ENCODE measurements around the gene NEDD4L. TPM values are rescaled to one million over a fixed set of nuclear protein-coding genes. Genes with fewer than 3 reads are reported as not detected.
"Not testable (repeated sequence)": the region's sequence is repeated elsewhere in the genome, so short reads cannot be mapped to it uniquely, and the experiment has no call there.

Gene NEDD4L
- total RNA-seq, 1 donor from 2014 or later: 15.6 TPM

DNA sequence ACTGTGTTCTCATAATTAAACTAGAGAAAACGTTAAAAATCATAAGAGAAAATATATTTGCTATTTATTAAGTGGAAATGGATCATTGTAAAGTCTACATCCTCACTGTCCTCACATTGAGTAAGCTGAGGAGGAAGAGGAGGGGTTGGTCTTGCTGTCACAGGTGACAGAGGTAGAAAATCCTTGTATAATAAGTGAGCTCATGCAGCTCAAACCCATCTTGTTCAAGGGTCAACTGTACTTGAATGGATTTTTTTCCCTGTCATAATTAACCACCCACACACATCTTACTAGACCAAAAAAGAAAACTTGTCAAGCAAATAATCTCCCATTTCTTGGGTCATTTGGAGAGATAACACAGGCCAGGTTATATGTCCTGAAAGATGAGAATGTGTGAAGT lies 231.2 kb downstream of the NEDD4L start:
- Histone ChIP-seq H3K4me3 (no peak overlapping the region), H3K27ac (no peak overlapping the region), H3K27me3 (no peaks in the 10 kb centered on the region), H3K9me3 (no peaks in the 10 kb centered on the region), H3K4me1 (no peaks in the 10 kb centered on the region), H3K36me3 (no peaks in the 10 kb centered on the region)
- no peak for DNase-seq (ENCODE audit: low spot score in 2 of 2)
- TF ChIP-seq, protein P1, sequence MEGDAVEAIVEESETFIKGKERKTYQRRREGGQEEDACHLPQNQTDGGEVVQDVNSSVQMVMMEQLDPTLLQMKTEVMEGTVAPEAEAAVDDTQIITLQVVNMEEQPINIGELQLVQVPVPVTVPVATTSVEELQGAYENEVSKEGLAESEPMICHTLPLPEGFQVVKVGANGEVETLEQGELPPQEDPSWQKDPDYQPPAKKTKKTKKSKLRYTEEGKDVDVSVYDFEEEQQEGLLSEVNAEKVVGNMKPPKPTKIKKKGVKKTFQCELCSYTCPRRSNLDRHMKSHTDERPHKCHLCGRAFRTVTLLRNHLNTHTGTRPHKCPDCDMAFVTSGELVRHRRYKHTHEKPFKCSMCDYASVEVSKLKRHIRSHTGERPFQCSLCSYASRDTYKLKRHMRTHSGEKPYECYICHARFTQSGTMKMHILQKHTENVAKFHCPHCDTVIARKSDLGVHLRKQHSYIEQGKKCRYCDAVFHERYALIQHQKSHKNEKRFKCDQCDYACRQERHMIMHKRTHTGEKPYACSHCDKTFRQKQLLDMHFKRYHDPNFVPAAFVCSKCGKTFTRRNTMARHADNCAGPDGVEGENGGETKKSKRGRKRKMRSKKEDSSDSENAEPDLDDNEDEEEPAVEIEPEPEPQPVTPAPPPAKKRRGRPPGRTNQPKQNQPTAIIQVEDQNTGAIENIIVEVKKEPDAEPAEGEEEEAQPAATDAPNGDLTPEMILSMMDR (IDR thresholded peaks at IDR 0.05): no peak
- intact Hi-C loops (cut with DNase I): no loop called here

DNA sequence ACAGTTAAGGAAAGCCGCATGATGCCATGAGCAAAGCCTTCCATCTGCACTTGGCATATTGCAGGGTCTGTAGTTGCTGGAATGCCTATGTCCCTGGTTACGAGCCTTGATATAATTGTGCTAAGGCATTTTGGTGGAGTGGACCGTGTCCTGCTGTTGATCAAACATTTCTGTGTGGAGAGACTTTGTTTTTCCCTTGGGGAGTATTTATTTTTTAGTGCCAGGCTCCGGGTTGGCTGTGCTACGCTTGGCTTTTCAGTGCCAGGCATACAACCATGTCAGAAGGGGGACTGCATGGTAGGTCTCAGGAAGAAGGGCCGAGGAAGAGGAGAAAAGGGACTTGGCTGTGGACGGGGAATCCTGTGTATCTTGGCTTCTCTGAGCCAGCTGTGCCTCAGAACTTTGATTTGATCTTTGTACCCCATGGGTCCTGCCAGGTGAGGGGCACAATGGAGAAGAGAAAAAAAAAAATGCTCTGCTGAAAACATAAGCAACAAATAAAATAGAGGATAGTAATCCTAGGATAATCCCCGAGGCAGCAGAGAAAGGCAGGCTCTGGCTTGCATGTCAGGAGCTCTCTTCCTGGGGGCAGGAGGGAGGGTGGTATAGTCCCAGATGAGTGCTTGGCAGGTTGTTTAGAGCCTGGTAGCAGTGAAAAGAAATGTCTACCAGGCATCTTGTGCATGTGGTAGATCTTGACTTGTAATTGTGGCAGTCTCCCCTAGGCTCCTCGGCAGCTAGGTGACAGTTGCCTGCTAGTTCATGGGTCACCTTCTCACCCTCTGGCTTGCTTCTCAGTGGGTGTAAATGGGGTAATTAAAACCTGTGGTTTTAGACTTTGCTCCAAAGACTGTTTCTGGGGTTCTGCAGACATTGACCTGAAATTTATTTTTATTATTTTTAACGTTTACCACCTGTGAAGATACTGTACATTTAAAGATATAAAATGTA lies 233.0 kb downstream of the NEDD4L start:
- Histone ChIP-seq H3K9me3 (no peaks in the 10 kb centered on the region), H3K36me3 (no peaks in the 10 kb centered on the region), H3K27me3 (no peaks in the 10 kb centered on the region), H3K27ac (no peak overlapping the region), H3K4me3 (no peak overlapping the region), H3K4me1 (no peaks in the 10 kb centered on the region)
- intact Hi-C loops (cut with DNase I): no loop called here
- no peak for DNase-seq (ENCODE audit: low spot score in 2 of 2)
- TF ChIP-seq, protein P1 (IDR thresholded peaks at IDR 0.05): no peak

DNA sequence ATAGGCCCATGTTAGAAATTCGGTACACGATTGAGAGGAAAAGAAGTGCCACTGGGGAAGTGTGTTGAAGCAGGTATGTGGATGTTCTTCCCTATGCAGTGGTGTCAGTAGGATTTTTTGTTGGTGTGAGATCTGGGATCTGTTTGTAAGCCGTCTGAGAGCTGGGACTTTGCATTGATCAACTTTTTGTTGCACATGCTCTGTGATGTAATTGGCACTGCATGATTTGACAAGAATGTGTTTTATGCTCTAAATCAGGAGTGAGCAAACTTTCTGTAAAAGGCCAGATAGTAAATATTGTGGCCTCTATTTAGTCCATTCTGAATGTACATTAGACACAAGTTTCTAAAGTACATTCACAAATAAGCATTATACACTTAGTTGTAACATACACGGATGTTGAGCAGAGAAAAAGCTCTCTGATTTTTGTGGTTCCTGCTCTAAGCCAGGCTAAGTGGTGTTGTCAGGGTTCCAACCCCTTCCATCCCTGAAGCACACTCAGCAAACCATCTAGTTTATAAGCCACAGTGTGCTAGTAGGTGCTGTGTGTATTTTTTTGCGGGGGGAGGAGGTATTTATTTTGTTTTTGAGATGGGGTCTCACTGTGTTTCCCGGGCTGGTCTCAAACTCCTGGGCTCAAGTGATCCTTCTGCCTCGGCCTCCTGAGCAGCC lies 235.6 kb downstream of the NEDD4L start:
- DNase-seq (ENCODE audit: low spot score in 2 of 2): no peak
- Histone ChIP-seq H3K27ac (no peak overlapping the region), H3K4me1 (no peaks in the 10 kb centered on the region), H3K9me3 (no peaks in the 10 kb centered on the region), H3K4me3 (no peak overlapping the region), H3K36me3 (no peaks in the 10 kb centered on the region), H3K27me3 (no peaks in the 10 kb centered on the region)
- TF ChIP-seq, protein P1 (IDR thresholded peaks at IDR 0.05): no peak
- intact Hi-C loops (cut with DNase I): no loop called here

DNA sequence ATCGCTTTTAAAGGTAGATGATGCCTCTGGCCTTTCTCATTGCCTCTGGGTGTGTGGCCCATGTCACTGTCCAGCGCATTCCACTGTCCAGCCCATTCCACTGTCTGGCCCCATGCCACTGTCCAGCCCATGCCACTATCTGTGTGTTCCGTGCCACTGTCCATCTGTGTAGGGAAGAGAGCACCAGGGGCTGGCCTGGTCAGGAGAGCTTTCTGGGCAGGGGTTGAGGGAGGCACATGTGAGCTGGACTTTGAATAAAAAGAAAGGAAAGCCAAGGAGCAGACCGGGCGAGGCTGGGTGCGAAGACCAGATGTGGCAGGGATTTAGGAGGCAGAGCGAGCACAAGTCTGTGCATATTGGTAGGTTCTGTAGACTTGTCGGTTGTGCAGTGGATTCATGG lies 236.2 kb downstream of the NEDD4L start:
- no peaks in the 10 kb centered on the region for H3K4me1 ChIP-seq
- no peaks in the 10 kb centered on the region for H3K36me3 ChIP-seq
- no peak overlapping the region for H3K27ac ChIP-seq
- no peak overlapping the region for H3K4me3 ChIP-seq
- no peak for DNase-seq (ENCODE audit: low spot score in 2 of 2)
- H3K9me3 ChIP-seq: no peaks in the 10 kb centered on the region
- TF ChIP-seq, protein P1 (IDR thresholded peaks at IDR 0.05): no peak
- intact Hi-C loops (cut with DNase I): no loop called here
- H3K27me3 ChIP-seq: no peaks in the 10 kb centered on the region

DNA sequence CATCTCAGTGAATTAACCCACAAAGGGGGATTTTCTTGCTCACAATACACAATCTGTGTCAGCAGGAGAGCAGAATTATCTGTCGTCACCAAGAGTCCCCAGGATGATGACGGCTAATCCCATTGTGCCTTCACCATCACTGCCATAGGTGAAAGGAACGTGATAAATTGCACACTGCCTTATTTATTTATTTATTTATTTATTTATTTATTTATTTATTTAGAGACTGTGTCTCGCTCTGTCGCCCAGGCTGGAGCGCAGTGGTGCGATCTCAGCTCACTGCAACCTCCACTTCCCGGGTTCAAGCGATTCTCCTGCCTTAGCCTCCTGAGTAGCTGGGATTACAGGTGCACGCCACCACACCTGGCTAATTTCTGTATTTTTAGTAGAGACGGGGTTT lies 238.8 kb downstream of the NEDD4L start:
- H3K36me3 ChIP-seq; DNase-seq (ENCODE audit: low spot score in 2 of 2); intact Hi-C loops (cut with DNase I); H3K4me3 ChIP-seq; H3K4me1 ChIP-seq; H3K27me3 ChIP-seq; H3K9me3 ChIP-seq; H3K27ac ChIP-seq: not testable (repeated sequence)

All from ascending aorta (tissue), 2 donors.